ENCODE results near the gene TMEM132C. TPM values are rescaled to one million over a fixed set of nuclear protein-coding genes. Genes with fewer than 3 reads are reported as not detected.

TMEM132C gene
- total and polyA plus RNA-seq, 2 donors (not counting 3 experiments of a cell fraction or from before 2014, with no cell fraction given) = not detected

DNA sequence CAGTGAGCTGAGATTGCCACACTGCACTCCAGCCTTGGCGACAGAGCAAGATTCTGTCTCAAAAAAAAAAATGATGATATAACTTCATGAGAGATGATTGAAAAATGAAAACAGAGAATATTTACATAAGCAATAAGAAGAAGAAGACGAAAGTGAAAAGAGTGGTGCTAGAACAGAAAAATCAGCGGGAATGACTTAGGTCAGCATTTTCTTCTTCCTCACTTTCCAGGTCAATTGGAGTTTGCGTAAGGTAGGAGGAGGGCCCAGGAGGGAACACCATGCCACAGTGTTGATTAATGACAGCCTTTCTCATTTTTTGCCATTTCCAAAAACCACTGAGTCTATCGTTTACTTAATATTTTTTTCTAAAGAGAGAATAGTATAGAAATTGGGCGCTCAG is 356.8 kb downstream of the TMEM132C start:
- no peak for FAIRE-seq
- H3K27me3 ChIP-seq (ENCODE audit: control insufficient read depth in 2 of 2, insufficient read depth in 2 of 2, low read length in 2 of 2) = no peaks in the 10 kb centered on the region
- POLR2A ChIA-PET = no interaction called here
- no peak overlapping the region for H2AFZ ChIP-seq (ENCODE audit: low read depth, low read length)
- no peaks in the 10 kb centered on the region for H3K36me3 ChIP-seq (ENCODE audit: control insufficient read depth in 2 of 2, extremely low read depth in 1 of 2, insufficient read depth in 2 of 2, low read length in 2 of 2)
- no peak overlapping the region for H3K27ac ChIP-seq (ENCODE audit: insufficient read depth, low read depth, low read length)
- TF ChIP-seq, protein P1, sequence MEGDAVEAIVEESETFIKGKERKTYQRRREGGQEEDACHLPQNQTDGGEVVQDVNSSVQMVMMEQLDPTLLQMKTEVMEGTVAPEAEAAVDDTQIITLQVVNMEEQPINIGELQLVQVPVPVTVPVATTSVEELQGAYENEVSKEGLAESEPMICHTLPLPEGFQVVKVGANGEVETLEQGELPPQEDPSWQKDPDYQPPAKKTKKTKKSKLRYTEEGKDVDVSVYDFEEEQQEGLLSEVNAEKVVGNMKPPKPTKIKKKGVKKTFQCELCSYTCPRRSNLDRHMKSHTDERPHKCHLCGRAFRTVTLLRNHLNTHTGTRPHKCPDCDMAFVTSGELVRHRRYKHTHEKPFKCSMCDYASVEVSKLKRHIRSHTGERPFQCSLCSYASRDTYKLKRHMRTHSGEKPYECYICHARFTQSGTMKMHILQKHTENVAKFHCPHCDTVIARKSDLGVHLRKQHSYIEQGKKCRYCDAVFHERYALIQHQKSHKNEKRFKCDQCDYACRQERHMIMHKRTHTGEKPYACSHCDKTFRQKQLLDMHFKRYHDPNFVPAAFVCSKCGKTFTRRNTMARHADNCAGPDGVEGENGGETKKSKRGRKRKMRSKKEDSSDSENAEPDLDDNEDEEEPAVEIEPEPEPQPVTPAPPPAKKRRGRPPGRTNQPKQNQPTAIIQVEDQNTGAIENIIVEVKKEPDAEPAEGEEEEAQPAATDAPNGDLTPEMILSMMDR (IDR thresholded peaks at IDR 0.05; ENCODE audit: extremely low read depth in 1 of 2, insufficient read depth in 1 of 2, low read depth in 1 of 2, low read length in 2 of 2) = no peak
- TF ChIP-seq FOS (IDR thresholded peaks at IDR 0.05; ENCODE audit: borderline replicate concordance, insufficient read depth, low read length) (no peak), POLR2A (IDR thresholded peaks at IDR 0.05; ENCODE audit: low read depth, low read length) (no peak)
- CTCF ChIA-PET = no interaction called here
- no peak overlapping the region for H3K9ac ChIP-seq (replicated peaks; ENCODE audit: extremely low read depth, insufficient read depth, low read length)
- no TSS peak for BruUV-seq (replicated peaks)
- peaks cover 9% of the 10 kb centered on the region for H3K9me3 ChIP-seq (replicated peaks; ENCODE audit: control insufficient read depth, insufficient read depth, low read length)
- no peak for DNase-seq (ENCODE audit: low read depth, low spot score)
- H3K4me3 ChIP-seq (replicated peaks in 1 of 3; ENCODE audit: insufficient read depth in 1 of 3, low read depth in 1 of 3, low read length in 3 of 3) = no peak overlapping the region
- dilution Hi-C loops (cut with MboI; ENCODE audit: extremely low pct_ligation_motif_present, low sequenced_read_pairs) (no loop called here), intact Hi-C loops (cut with micrococcal nuclease) (no loop called here)
- H4K20me1 ChIP-seq (replicated peaks; ENCODE audit: control insufficient read depth, extremely low read depth, insufficient read depth, low read length) = no peaks in the 10 kb centered on the region
- no peaks in the 10 kb centered on the region for H3K79me2 ChIP-seq (ENCODE audit: control insufficient read depth, insufficient read depth, low read length)
- no peaks in the 10 kb centered on the region for H3K9me1 ChIP-seq (replicated peaks; ENCODE audit: control insufficient read depth, extremely low read depth, insufficient read depth, low read length)
- no peaks in the 10 kb centered on the region for H3K4me1 ChIP-seq (ENCODE audit: control insufficient read depth, extremely low read depth, insufficient read depth, low read length)
- H3K4me2 ChIP-seq (ENCODE audit: insufficient read depth, low read length) = no peak overlapping the region

DNA sequence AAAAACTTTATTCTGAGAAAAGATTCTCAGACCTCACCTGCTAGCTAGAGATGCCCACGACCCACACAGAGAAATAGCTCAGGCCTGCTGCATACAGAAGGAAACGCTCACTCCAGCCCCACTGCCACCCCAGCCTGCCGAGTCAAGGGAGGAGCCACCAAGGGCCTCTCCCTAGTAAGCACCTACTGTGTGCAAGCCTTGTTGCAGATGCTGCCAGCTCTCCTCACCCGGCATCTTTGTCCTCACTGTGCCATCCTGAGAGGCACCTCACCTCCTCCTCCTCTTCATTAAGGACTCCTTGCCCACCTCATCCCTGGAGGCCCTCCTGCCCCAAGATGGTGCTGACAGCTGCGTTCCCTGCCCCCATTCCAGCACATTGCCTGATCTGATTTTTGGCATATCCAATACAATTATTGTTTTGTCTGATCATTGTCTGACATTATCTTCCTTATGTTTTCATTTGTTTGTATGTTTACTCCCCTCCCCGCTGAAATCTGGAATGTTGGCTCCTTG is 359.9 kb downstream of the TMEM132C start:
- intact Hi-C loops (cut with micrococcal nuclease) (no loop called here), dilution Hi-C loops (cut with MboI; ENCODE audit: extremely low pct_ligation_motif_present, low sequenced_read_pairs) (no loop called here)
- Histone ChIP-seq H3K9me3 (replicated peaks; ENCODE audit: control insufficient read depth, insufficient read depth, low read length) (peaks cover 1% of the 10 kb centered on the region), H3K36me3 (ENCODE audit: control insufficient read depth in 2 of 2, extremely low read depth in 1 of 2, insufficient read depth in 2 of 2, low read length in 2 of 2) (no peaks in the 10 kb centered on the region), H3K4me1 (ENCODE audit: control insufficient read depth, extremely low read depth, insufficient read depth, low read length) (no peaks in the 10 kb centered on the region), H4K20me1 (replicated peaks; ENCODE audit: control insufficient read depth, extremely low read depth, insufficient read depth, low read length) (no peaks in the 10 kb centered on the region), H3K4me2 (ENCODE audit: insufficient read depth, low read length) (no peak overlapping the region), H3K27ac (ENCODE audit: insufficient read depth, low read depth, low read length) (no peak overlapping the region), H2AFZ (ENCODE audit: low read depth, low read length) (no peak overlapping the region), H3K9ac (replicated peaks; ENCODE audit: extremely low read depth, insufficient read depth, low read length) (no peak overlapping the region), H3K79me2 (ENCODE audit: control insufficient read depth, insufficient read depth, low read length) (no peaks in the 10 kb centered on the region), H3K4me3 (replicated peaks in 1 of 3; ENCODE audit: insufficient read depth in 1 of 3, low read depth in 1 of 3, low read length in 3 of 3) (no peak overlapping the region), H3K9me1 (replicated peaks; ENCODE audit: control insufficient read depth, extremely low read depth, insufficient read depth, low read length) (no peaks in the 10 kb centered on the region), H3K27me3 (ENCODE audit: control insufficient read depth in 2 of 2, insufficient read depth in 2 of 2, low read length in 2 of 2) (no peaks in the 10 kb centered on the region)
- TF ChIP-seq GATA2 (IDR thresholded peaks at IDR 0.05; ENCODE audit: insufficient read depth, insufficient read length, low read depth, low read length) (no peak), POLR2AphosphoS5 (IDR thresholded peaks at IDR 0.05; ENCODE audit: insufficient read depth, low read depth, low read length) (no peak)
- TF ChIP-seq, protein P1 (IDR thresholded peaks at IDR 0.05; ENCODE audit: extremely low read depth in 1 of 2, insufficient read depth in 1 of 2, low read depth in 1 of 2, low read length in 2 of 2) = no peak
- ChIA-PET CTCF (no interaction called here), POLR2A (no interaction called here)
- DNase-seq (ENCODE audit: low read depth, low spot score) = no peak
- FAIRE-seq = no peak
- BruUV-seq (replicated peaks) = no TSS peak

Data from endothelial cell of umbilical vein (primary cell).